Epithelial cell of esophagus (primary cell): Measurements from ENCODE around the gene LRPAP1.

ENCODE experiments used
- DNase-seq: peaks from one replicate; pipeline ENCODE4 v3.0.0; 2010; ENCODE audit warnings: low read depth
- H3K4me3 ChIP-seq: 2 replicates; pipeline ENCODE4 v1.5.1; 2011; ENCODE audit warnings: mild to moderate bottlenecking, low read length, control low read depth
- TF ChIP-seq, protein P1 (sequence below): IDR thresholded peaks from 2 replicates; pipeline ENCODE4 v1.5.1; 2011; ENCODE audit warnings: low read depth, mild to moderate bottlenecking, low read length, control low read depth, inconsistent platforms; ENCODE audit not compliant: insufficient read depth; ENCODE audit errors: missing control alignments

Gene LRPAP1

DNA sequence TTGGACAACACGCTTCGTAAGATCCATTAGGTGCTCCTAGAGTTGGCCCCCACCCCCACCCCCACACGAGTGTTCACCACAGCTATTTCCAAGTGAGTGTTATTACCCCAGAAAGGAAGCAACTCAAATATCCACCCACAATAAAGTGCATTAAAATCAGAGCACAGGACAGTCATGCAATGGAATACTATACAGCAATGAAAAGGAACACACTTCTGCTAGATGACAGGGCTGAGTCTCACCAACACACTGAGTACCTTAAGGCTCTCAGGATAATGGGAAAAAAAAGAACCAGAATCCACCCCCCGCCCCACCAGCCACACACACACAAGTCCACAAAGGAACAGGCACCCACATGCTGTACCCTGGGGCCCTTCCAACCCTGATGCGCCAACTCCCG lies 21.0 kb downstream of the LRPAP1 start:
- TF ChIP-seq, protein P1, sequence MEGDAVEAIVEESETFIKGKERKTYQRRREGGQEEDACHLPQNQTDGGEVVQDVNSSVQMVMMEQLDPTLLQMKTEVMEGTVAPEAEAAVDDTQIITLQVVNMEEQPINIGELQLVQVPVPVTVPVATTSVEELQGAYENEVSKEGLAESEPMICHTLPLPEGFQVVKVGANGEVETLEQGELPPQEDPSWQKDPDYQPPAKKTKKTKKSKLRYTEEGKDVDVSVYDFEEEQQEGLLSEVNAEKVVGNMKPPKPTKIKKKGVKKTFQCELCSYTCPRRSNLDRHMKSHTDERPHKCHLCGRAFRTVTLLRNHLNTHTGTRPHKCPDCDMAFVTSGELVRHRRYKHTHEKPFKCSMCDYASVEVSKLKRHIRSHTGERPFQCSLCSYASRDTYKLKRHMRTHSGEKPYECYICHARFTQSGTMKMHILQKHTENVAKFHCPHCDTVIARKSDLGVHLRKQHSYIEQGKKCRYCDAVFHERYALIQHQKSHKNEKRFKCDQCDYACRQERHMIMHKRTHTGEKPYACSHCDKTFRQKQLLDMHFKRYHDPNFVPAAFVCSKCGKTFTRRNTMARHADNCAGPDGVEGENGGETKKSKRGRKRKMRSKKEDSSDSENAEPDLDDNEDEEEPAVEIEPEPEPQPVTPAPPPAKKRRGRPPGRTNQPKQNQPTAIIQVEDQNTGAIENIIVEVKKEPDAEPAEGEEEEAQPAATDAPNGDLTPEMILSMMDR = no peak
- DNase-seq = no peak
- H3K4me3 ChIP-seq = no peak overlapping the region

- DNase-seq = no peak
- no peak overlapping the region for H3K4me3 ChIP-seq
- TF ChIP-seq, protein P1 = no peak
Observed at GRCh38 chr4:3510481-3510880, 21.7 kb downstream of the LRPAP1 start.

DNA sequence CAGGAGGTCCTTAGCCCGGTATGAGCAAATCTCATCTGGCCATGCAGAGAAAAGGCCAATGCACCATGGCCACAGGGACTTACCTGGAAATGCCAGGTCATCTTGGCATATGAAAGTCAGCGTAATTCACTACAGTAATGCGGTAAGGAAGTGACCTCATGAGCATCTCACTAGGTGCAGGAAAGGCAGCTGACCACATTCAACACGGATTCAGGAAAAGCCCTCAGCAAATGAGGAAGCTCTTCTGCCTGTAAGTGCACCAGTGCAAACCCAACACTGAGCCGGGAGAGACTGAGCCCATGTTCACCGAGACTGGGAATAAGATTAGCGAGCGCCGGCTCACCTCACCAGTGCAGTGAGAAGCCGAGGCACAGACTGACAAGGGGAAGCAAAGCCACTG lies 23.7 kb downstream of the LRPAP1 start:
- no peak for DNase-seq

GRCh38 chr4:3505231-3505630 lies 27.0 kb downstream of the LRPAP1 start:
- TF ChIP-seq, protein P1 = no peak
- no peak for DNase-seq
- H3K4me3 ChIP-seq = no peak overlapping the region

More for the DNA sequence above, 23.7 kb downstream of the LRPAP1 start:
- no peak overlapping the region for H3K4me3 ChIP-seq
- TF ChIP-seq, protein P1 = no peak

- TF ChIP-seq, protein P1 = no peak
- DNase-seq = no peak
- H3K4me3 ChIP-seq = no peak overlapping the region
Observed at GRCh38 chr4:3502941-3503936, 29.0 kb downstream of the LRPAP1 start.

DNA sequence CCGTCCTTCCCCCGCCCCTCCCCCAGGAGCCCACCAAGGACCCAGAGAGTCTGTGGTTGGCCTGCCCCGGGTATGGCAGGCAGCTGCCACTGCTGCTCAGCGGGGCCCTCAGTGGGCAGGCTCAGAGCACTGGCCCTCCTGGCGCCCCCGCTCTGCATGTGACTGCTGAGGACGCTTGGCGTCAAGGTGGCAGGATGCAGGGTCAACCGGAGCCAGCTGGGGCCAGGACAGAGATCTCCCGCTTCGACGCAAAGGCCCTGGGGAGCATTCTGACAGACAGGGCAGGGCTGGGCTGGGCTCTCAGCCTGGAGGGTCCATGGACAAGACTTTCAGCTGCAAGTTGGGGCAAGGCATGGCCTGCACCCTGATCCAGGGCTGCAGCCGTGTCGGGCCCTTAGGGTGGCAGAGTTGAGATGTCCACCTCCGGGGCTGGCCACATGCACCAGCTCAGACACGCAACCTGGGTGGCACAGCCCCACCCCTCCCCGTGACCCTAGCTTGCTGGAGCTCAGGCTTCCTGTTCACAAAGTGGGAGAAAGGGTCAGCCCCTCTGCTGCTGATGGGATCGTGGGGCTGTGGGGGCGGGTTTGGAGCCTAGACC lies 30.3 kb downstream of the LRPAP1 start:
- TF ChIP-seq, protein P1 = no peak
- DNase-seq = no peak
- H3K4me3 ChIP-seq = no peak overlapping the region
